ENCODE results near the gene RASGEF1B.

The RASGEF1B gene

DNA sequence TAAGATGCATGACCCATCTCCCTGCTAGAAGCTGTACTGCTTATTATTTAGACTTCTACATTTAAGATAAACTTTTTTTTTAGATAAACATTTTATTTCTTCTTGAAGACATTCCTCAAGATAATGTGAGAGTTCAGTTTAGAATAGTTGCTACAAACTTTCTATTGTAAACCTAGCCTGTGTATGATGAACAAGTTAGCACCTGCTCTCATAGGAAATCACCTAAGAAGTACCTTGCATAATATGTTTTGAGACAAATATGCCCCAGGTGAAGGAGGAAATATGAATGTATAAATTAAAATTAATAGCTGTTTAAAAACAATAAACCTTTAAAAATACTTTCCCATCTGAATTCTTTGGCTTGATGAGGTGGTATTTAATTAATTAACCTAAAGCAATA is 35.6 kb downstream of the RASGEF1B start:
- Histone ChIP-seq H3K36me3 (ENCODE audit: low read depth) (no peaks in the 10 kb centered on the region), H3K9me3 (ENCODE audit: severe bottlenecking) (no peaks in the 10 kb centered on the region)
- ATAC-seq (ENCODE audit: low read depth) = no peak

DNA sequence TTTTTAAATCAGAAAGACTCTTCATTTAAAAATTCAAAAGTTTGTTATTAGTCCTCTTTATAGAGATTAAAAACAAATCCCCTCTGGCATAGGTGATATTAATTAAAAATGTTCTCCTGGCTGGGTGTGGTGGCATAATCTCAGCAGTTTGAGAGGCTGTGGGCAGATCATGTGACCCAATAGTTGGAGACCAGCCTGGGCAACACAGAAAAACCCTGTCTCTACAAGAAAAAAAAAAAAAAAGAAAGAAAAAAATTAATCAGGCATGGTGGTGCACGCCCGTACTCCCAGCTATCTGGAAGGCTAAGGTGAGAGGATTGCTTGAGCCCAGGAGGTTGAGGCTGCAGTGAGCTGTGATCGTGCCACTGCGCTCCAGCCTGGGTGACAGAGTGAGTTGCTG is 38.9 kb downstream of the RASGEF1B start:
- no peak overlapping the region for H3K27ac ChIP-seq (ENCODE audit: poor library complexity, severe bottlenecking)
- DNase-seq (ENCODE audit: low spot score) (no peak), ATAC-seq (ENCODE audit: low read depth) (no peak)
- no peaks in the 10 kb centered on the region for H3K9me3 ChIP-seq (ENCODE audit: severe bottlenecking)
- TF ChIP-seq, protein P1, sequence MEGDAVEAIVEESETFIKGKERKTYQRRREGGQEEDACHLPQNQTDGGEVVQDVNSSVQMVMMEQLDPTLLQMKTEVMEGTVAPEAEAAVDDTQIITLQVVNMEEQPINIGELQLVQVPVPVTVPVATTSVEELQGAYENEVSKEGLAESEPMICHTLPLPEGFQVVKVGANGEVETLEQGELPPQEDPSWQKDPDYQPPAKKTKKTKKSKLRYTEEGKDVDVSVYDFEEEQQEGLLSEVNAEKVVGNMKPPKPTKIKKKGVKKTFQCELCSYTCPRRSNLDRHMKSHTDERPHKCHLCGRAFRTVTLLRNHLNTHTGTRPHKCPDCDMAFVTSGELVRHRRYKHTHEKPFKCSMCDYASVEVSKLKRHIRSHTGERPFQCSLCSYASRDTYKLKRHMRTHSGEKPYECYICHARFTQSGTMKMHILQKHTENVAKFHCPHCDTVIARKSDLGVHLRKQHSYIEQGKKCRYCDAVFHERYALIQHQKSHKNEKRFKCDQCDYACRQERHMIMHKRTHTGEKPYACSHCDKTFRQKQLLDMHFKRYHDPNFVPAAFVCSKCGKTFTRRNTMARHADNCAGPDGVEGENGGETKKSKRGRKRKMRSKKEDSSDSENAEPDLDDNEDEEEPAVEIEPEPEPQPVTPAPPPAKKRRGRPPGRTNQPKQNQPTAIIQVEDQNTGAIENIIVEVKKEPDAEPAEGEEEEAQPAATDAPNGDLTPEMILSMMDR (IDR thresholded peaks at IDR 0.05; ENCODE audit: poor library complexity, severe bottlenecking) = no peak
- no peaks in the 10 kb centered on the region for H3K36me3 ChIP-seq (ENCODE audit: low read depth)
- H3K4me3 ChIP-seq (ENCODE audit: severe bottlenecking) = no peak overlapping the region
- peaks cover under 1% of the 10 kb centered on the region for H3K4me1 ChIP-seq (ENCODE audit: insufficient read depth, poor library complexity, severe bottlenecking)
- no peaks in the 10 kb centered on the region for H3K27me3 ChIP-seq (ENCODE audit: insufficient read depth, poor library complexity, severe bottlenecking)

More for the DNA sequence above, 35.6 kb downstream of the RASGEF1B start:
- Histone ChIP-seq H3K4me3 (ENCODE audit: severe bottlenecking) (no peak overlapping the region), H3K27me3 (ENCODE audit: insufficient read depth, poor library complexity, severe bottlenecking) (no peaks in the 10 kb centered on the region), H3K27ac (ENCODE audit: poor library complexity, severe bottlenecking) (no peak overlapping the region), H3K4me1 (ENCODE audit: insufficient read depth, poor library complexity, severe bottlenecking) (no peaks in the 10 kb centered on the region)
- DNase-seq (ENCODE audit: low spot score) = no peak
- TF ChIP-seq, protein P1 (IDR thresholded peaks at IDR 0.05; ENCODE audit: poor library complexity, severe bottlenecking) = no peak

DNA sequence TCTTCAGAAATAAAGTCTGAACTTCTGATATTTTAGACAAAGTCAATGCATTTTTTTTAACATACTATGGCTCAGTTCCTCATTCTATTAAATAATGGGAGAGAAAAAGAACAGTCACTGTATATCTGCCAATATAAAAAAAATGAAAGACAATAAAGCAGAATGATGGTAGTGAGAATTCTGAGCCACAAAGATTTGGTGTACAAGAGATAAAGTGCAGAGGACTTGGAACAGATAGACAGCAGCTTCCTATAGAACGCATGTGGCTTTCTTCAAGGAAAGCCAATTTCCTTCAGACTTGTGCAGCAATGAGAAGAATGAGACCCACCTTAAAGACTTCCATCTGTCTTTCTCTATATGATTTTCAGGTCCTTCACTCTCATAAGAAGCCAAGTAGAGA is 39.7 kb downstream of the RASGEF1B start:
- Histone ChIP-seq H3K4me1 (ENCODE audit: insufficient read depth, poor library complexity, severe bottlenecking) (peaks cover 7% of the 10 kb centered on the region), H3K4me3 (ENCODE audit: severe bottlenecking) (no peak overlapping the region), H3K27me3 (ENCODE audit: insufficient read depth, poor library complexity, severe bottlenecking) (no peaks in the 10 kb centered on the region), H3K27ac (ENCODE audit: poor library complexity, severe bottlenecking) (no peak overlapping the region), H3K36me3 (ENCODE audit: low read depth) (no peaks in the 10 kb centered on the region), H3K9me3 (ENCODE audit: severe bottlenecking) (no peaks in the 10 kb centered on the region)
- ATAC-seq (ENCODE audit: low read depth) (no peak), DNase-seq (ENCODE audit: low spot score) (no peak)
- TF ChIP-seq, protein P1 (IDR thresholded peaks at IDR 0.05; ENCODE audit: poor library complexity, severe bottlenecking) = no peak

DNA sequence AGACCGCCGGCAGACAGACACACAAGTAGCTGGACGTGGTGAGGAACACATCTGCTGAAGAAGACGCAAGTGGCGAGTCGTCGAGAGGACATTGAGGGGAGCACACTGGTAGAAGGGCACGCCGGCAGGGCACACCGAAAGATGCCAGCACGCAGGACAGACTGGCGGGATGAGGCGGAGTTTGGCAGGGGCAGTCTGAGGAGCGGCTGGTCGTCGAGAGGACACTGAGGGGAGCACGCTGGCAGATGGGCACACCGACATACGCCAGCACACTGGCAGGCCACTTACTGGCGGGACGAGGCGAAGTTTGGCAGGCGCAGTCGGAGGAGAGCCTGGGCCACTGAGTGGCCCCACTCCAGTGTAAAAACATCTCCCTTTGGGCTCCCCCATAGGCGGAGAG is 42.1 kb downstream of the RASGEF1B start:
- Histone ChIP-seq H3K4me1 (ENCODE audit: insufficient read depth, poor library complexity, severe bottlenecking) (peaks cover 11% of the 10 kb centered on the region), H3K27ac (ENCODE audit: poor library complexity, severe bottlenecking) (no peak overlapping the region), H3K9me3 (ENCODE audit: severe bottlenecking) (no peaks in the 10 kb centered on the region), H3K27me3 (ENCODE audit: insufficient read depth, poor library complexity, severe bottlenecking) (no peaks in the 10 kb centered on the region), H3K4me3 (ENCODE audit: severe bottlenecking) (no peak overlapping the region), H3K36me3 (ENCODE audit: low read depth) (no peaks in the 10 kb centered on the region)
- TF ChIP-seq, protein P1 (IDR thresholded peaks at IDR 0.05; ENCODE audit: poor library complexity, severe bottlenecking) = no peak
- no peak for ATAC-seq (ENCODE audit: low read depth)
- DNase-seq (ENCODE audit: low spot score) = no peak

DNA sequence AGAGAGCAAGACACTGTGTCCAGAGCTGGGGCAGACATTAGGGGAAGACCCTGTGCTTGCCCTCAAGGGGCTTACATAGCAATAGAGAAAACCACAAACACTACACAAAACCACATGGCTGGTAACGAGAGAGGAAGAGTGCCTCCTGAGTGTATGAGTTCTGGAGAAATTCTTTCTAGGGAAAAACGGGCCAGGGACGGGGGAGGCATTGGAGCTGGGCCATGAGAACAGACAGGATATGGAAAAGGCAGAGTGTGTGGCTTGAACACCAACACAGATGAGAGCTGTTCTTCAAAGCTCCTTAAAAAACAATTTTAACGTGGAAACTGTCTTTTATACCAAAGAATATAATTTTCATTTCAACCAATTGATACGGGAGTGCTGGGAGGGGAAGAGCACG is 42.7 kb downstream of the RASGEF1B start:
- no peaks in the 10 kb centered on the region for H3K9me3 ChIP-seq (ENCODE audit: severe bottlenecking)
- no peak overlapping the region for H3K27ac ChIP-seq (ENCODE audit: poor library complexity, severe bottlenecking)
- DNase-seq (ENCODE audit: low spot score) (no peak), ATAC-seq (ENCODE audit: low read depth) (no peak)
- H3K4me1 ChIP-seq (ENCODE audit: insufficient read depth, poor library complexity, severe bottlenecking) = peaks cover 17% of the 10 kb centered on the region
- TF ChIP-seq, protein P1 (IDR thresholded peaks at IDR 0.05; ENCODE audit: poor library complexity, severe bottlenecking) = no peak
- no peaks in the 10 kb centered on the region for H3K36me3 ChIP-seq (ENCODE audit: low read depth)
- no peaks in the 10 kb centered on the region for H3K27me3 ChIP-seq (ENCODE audit: insufficient read depth, poor library complexity, severe bottlenecking)
- no peak overlapping the region for H3K4me3 ChIP-seq (ENCODE audit: severe bottlenecking)

All from RWPE2 (cell line).